Fibroblast of lung (primary cell): ENCODE measurements around the gene GSE1.

Source experiments
- EZH2 ChIP-seq: IDR thresholded peaks from 2 replicates; pipeline ENCODE4 v1.5.1; 2012; ENCODE audit warnings: low read length, control low read depth, mild to moderate bottlenecking; ENCODE audit errors: missing control alignments
- TF ChIP-seq, protein P1 (sequence below), 2 donors: IDR thresholded peaks in 1 of 2; conservative IDR thresholded peaks in 1 of 2; 1 replicate in 1 of 2; 2 replicates in 1 of 2; pipeline ENCODE4 v1.5.1; 2011 to 2012; ENCODE audit warnings: low read length in 2 of 2, control low read depth in 1 of 2, inconsistent platforms in 1 of 2, low read depth in 1 of 2, mild to moderate bottlenecking in 1 of 2

DNA sequence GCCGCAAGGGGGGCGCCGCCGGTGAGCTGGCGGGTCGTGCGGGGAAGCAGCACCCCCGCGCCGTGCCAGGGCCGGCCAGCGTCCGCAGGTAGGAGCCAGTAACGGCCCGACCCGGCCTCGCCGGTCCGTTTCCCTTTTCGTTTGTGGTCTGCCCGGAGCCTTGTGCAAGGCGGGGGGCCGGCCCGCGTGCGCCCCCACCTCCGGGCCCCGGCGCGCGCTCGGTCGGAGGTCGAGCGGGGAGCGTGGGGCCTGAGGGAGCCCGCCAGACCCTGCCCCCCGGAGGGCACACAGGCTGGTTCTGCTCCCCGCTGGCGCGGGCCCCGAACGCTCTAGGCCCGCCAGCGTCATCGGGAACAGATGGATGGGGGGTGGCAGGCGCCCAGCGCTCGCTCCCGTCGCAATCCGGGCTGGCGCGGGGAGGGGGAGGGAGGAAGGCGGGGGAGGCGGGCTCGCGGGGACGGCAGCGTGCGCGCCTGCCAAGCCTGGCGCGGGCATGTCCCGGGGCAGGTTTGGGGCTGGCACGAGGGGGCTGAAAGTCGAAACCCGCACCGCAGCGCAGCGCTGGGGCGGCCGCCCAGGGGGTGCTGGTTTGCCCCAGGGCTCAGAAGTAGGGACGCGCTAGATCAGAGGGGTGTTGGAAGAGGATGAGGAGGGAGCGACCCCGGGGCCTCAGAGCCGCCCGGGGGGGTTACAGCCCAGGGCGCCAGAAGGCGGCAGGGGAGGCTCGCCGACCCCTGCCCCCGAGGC is 1.5 kb upstream of the GSE1 start:
- TF ChIP-seq, protein P1, sequence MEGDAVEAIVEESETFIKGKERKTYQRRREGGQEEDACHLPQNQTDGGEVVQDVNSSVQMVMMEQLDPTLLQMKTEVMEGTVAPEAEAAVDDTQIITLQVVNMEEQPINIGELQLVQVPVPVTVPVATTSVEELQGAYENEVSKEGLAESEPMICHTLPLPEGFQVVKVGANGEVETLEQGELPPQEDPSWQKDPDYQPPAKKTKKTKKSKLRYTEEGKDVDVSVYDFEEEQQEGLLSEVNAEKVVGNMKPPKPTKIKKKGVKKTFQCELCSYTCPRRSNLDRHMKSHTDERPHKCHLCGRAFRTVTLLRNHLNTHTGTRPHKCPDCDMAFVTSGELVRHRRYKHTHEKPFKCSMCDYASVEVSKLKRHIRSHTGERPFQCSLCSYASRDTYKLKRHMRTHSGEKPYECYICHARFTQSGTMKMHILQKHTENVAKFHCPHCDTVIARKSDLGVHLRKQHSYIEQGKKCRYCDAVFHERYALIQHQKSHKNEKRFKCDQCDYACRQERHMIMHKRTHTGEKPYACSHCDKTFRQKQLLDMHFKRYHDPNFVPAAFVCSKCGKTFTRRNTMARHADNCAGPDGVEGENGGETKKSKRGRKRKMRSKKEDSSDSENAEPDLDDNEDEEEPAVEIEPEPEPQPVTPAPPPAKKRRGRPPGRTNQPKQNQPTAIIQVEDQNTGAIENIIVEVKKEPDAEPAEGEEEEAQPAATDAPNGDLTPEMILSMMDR (conservative IDR thresholded peaks at IDR 0.05 in 1 of 2, IDR thresholded peaks at IDR 0.05 in 1 of 2; ENCODE audit: low read depth in 1 of 2, low read length in 2 of 2), result no peak
- TF ChIP-seq EZH2, result no peak
